Measurements from ENCODE around the gene ERF. TPM values are rescaled to one million over a fixed set of nuclear protein-coding genes. Genes with fewer than 3 reads are reported as not detected.

The ERF gene
- total RNA-seq, 1 donor from 2014 or later: 32.7 TPM

DNA sequence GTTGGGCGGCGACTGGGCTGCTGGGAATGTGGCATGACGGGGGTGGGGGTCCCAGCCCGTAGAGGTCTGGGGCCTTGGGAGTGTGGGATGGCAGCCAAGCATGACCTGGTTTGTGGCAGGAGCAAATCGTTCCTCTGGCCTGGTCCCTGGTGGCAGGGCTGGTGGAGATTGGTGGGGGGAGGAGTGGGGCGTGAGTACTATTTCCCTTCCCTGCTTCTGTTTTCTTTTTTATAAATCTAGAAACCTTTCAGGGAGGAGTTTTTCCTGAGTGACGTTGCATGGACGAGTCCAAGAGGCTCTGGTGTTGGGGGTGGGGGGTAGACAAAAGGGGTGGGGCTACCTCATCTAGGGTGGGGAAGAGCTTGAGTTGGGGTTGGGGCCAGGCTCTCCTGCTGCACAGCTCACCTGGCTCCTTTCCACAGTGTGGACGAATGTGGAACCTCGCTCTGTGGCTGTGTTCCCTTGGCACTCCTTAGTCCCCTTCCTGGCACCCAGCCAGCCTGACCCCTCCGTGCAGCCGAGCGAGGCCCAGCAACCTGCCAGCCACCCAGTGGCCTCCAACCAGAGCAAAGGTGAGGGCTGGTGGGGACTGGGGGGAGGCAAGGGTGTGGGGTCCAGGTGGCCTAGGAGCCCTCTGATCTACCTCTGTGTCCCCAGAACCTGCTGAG, 31.6 kb upstream of the ERF start:
- DNase-seq: peak; percentile 72

DNA sequence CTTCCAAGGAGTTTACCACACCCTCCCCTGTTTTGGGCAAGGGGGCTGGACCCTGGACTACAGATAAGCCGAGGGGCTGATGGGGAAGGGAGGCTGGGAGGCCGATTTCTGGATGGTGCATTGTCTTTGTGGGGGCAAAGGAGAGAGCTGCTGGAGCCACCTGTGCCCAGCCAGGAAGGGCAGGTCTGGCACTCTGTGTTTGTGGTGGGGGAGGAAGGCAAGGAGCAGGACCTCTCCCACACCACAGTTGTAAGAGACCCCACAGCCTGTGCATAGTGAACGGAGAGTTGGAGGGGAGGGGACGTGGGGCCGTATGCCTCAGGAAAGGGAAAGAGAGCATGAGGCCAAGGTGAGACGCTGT, 31.0 kb upstream of the ERF start:
- no peak for DNase-seq

DNA sequence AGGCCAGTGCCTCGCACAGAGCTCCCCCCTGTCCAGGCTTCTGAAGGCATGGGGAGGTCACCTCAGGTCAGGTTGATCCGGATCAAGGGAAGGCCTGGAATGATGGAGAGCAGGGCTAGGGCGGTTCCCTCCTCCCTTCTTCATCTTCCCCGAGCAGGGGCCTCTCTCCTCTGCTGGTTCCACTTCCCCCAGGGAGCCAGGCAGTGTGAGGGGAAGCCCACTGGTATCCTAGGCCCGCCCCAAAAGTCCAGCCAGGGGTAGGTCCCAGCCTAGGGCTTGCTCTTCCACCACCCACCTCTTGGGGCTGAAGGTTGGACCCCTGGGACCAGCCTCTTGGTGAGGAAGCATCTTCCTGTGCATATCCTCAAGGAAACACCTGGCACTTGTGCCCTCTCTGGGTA, 30.6 kb upstream of the ERF start:
- DNase-seq: peak; percentile 62

DNA sequence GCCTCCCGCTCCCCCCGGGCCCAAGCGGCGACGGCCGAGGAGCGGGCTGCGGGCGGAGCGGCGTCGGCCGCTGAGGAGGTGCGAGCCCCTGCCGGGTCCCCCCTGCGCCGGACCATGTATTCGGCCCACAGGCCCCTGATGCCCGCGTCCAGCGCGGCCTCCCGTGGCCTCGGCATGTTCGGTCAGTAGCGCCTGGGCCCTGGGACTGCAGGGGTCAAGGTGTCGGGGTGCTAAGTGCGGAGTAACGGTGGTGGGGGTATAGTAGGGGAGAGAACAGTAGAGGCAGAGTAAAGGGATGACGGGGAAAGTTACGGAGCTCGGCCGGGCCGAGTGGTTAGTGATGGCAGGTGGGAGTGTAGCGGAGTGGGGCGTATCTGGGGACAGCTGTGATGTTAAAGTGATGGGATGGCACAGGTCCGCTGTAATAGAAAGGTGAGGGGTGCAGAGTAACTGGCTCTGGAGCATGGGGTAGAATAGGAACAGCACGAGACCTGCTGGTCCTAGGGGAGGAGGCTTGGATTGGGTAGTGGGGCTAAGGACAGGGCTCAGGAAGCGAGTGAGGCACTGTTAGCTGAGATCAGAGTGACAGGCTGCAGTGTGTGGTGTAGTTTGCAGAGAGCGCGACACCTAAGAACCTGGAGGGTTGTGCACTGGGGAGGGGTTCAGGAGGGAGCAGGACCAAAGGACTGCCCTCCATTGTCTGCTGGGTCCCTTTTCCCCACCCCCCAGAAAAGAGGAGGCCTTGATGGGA, 29.8 kb upstream of the ERF start:
- peak; percentile 30 for DNase-seq

DNA sequence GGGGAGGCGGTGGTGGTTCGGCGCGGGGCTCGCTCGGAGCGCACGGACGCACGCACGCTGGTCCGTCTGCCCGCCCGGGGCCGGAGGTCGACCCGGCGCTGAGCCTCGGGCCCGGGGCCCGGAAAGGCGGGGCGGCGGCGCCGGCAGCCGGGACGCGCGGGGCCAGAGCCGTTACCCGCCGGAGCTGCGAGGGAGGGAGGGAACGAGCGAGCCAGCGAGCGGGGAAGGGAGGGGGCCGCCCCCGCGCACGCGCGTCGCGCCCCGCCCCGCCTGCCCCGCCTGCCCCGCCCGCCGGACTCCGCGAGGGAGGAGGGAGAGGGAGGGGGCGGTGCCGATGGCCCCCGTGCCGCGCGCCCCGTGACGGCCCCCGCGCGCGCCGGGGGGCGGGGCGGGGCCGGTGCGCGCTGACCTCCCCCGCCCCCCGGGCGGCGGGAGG, 29.2 kb upstream of the ERF start:
- peak; percentile 78 for DNase-seq

DNA sequence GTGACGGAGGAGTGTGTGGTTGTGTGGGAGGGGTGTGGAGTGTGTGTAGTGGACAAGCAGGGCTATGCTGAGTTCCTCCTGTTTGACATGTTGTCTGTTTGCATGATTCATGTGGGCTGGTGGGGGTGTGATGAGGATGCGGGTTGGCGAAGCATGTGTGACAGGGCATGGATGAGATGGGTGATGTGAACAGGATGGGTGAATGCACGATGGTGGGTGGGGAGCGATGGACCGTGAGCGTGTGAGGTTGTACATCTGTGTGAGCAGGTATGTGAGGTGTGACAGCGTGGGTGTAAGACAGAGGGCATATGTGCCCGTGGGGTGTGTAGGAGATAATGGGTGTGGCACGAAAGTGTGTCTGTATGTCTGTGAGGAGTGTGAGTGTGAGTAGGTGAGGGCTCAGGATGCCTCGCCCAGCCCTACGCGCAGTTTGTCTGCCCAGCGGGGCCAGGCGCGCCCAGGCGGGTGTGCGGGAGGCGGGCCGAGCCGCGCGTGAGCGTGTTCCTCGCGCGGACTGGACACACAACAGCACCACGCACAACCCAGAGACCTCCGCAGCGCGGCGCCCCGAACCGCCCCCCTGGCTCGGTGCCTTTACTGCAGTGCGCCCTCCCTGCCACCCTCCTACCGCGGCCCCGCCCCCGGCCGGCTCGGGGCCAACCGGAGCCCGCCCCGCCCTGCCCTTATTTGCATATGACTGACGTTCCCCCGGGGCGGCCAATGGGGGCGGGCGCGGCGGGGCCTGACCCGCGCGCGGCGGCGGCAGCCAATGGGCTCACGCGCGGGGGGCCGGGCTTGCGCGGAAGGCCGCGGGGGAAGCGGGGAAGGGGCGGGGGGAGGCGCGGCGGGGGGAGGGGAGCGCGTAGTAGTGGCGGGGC, 28.5 kb upstream of the ERF start:
- peak; percentile 95 for DNase-seq

DNA sequence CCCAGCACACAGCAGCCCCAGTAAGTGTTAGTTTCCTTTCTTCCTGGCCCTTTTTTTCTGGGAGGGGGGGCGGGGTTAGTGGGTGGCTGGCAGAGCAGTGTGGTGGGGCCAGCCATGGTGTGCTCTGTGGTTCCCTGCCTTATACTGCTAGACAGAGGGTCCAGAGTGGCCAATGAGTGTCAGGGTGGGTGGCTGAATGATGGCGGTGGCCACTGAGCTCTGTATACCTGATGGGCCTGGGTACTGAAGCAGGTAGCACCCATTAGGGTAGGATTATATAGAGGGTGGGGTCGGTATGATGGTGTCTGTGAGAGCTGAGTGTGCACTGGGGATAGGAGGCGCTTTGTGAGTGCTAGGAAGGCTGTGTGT, 27.9 kb upstream of the ERF start:
- DNase-seq: no peak

DNA sequence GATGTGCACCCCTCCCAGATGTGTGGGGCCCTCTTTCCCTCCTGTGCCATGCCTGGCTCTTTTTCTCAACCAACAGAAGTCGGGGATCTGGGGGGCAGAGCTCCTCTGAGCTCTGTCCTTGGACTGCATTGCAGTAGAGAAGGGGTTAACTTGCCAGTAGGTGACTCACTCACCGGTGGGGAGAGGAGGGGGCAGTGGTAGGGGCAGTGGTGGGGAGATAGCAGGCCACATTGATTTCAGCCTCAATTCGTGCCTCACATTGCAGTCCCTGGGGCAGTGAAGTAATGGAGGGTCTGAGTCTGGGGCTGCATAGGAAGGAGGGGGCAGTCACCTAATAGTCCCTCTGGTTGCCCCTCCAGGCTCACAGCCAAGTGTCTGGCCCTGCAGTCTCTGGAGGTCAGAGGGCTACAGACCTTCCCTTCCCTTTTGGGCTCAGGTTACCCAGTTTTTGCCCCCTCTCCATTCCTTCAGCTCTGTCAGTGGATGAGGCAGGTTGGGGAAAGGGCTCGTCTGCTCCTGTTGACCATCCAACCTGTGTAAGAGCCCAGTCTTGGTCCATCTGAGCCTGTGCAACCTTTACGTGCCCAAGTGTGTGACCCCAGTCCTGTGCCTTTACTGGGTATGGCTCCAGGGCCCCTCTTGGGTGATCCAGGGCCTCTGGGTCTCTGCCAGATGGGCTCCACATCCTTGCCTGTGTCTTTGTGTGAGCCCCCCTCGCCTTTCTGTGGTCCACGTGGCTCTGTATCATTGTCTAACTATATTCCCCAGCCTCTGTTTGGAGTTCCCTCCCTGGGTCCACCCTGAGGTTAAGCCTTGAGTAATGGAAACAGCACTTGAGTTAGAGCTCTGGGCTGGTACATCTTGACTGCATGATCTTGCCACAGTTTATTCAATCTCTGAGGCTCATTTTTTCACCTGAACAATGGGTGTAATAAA, 27.2 kb upstream of the ERF start:
- peak; percentile 66 for DNase-seq

DNA sequence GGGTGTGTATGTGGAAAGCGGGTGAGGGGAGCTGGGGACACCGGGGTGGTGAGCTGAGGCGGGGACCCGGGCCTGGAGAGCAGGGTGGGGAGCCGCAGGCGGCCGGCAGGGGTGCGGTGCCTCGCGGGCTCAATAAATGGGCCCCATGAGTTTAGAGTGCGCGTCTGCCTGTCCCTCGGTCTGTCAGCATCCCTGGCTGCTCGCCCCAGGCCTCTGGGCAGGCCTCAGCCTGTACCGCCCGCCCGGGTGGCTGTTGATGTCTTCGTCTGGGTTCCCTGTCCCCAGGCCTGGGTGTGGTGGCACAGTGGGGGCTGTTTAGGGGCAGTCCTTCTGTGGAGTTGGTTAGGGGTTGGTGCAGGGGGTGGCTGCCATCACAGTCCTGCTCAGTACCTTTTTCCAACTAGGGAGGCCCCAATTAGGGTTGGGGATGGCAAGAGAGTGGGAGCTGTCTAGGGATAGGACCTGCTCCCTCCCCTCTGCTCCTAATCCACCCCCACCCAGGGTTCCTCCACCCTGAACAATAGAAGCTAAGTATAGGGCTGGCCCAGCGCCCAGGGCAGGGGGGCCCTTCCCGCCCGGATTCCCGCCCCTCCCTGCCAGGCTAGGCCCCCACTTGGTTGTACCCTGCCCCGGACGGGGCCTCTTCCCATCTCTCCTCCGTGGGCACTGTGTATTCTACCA, 26.4 kb upstream of the ERF start:
- DNase-seq: peak; percentile 75

DNA sequence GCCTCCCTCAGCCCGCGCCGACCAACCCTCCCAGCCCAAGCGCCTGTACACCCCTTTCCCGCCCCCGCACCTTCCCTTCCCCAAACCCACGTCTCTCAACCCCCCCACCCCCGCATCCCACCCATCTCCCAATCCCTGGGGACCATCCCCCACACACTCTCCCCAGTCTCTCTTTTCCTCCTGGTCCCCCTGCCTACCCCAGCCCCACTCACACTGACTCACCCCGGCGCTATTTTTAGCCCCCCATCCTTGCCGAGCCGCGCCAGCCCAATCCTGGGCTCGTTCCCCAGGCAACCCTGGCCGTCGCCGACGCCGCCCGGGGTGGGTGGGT, 25.9 kb upstream of the ERF start:
- no peak for DNase-seq

DNA sequence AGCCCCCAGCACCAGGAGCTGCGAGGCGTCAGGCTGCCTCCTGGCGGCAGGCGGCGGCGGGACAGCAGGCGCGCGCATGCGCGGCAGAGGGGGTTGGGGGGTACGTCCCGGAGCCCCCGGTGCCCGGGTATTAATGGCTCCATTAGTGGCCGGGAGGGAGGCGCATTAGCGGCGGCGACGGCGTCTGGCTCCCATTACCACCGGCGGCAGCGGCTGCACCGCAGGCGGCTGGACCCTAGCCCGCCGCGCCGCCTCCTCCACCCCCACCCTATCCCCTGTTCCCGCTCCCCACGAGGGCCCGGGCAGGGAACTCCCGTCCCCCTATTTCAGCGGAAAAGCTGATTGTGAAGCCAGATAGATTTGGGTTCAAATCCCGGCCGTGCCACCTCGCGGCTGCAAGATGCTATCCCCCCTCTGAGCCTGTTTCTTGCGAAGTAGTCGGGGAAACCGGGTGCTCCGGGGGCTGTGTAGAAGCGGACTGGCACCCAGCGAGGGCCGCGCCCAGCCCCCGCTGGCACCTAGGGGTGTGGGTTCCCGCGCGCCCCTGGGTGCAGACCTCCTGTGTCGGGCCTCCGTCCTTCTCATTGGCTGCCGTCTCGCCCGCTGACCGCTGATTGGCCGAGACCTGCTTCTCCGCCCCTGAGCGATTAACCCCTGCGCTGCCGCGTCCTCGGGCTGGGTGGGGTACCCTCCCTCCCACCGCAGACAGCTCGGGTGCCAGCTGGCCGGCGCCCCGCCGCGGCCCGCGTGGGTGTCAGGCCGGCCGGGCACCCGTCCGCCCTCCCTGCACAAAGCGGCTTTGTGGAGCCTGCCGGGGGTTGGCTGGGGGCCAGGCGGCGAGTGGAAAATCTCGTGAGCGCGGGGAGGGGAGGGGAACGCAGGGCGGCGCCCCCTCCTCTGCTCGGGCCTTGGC, 25.2 kb upstream of the ERF start:
- peak; percentile 91 for DNase-seq

DNA sequence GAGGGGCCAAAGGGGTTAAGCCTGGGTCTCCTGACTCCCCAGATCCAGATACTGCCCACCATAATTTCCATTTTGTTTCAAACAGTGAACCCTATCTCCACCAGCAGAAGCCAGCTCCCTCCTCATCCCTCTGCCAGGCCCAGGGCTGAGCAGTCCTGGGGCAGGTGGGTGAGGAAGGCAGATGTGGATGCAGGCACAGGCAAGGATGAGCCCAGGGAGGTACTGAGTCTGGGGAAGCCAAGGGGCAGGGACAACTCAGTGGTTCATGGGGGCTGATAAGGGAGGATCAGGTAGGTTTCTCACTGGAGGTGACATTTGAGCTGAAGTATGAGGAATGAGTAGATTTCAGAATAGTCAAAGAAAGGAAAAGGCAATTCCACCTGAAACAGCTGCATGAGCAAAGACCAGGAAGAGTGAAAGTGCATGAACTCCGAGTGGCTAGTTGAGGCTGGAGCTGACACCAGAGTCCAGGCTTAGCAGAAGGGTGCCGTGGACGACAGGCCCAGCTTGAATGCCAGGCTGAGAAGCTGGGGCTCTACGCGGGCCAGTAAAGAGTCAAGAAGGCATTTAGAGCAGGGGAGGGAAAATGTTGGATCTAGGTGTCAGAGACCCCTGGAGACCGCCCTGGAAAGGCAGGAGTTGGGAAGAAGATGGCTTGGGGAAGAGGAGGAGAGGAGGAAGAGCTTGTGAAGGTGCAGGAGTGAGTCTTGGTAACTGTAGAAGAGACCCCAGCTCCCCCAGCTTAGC, 24.4 kb upstream of the ERF start:
- no peak for DNase-seq

DNA sequence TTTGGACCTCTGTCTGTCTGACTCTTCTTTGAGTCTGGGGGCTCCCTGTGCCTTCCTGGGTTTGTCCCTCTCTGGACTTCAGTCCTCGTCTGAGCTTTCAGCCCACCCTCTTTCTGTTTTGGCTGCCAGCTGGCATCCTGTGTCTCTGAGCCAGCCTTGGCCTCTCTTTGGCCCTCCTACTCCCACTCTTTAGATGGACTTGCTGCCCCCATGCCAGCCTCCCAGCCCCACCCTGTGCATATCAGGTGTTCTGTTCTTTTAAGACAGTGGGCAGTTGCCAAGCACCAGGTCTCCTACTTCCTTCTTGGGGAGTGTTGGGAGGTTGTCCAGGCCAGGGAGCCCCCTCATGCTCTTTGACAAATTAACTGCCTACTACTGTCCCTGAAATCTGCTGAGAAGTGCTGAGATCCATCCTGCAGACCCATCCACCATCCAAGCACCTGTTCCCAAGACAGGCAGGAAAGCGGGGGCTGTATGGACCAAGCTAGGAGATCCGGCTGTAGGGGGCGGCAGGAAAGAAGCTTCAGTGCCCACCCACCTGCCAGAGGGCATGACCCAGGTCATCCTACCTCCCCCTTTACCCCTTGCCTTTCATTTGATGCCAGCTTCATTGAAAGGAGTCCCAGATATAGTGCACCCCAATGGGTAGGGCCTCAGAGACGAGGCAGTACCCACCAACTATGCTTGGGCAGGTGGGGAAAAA, 23.7 kb upstream of the ERF start:
- DNase-seq: no peak

DNA sequence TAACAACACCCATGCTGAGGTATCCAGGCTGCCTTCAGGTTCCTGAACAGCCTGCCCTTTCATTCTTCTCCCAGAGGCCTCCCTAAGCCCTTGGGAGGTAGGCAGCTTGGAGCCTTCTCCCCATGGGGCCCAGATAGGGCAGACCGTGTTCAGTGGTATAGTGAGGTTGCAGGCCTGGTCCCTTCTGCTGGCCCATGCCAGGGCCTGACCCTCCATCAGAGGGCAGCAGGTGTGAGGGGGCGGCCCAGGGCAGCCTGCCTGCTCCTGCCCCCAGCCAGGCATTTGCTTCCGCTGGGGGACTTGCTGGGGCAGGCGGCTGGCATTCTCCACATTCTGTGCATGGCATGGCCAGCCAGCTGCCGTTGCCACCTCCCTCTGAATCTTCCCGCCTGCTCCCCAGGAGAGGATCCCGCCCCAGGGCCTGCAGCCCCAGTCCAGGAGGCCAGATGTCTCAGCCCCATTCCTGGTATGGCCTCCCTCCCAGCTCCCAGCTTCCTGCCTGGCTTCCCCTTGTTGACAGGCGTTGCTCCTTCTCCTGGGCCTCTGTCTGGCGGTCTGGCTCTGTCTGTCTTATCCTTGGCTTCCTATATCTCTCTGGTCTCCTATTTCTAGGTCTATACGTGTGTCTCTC, 23.0 kb upstream of the ERF start:
- DNase-seq: peak; percentile 69

DNA sequence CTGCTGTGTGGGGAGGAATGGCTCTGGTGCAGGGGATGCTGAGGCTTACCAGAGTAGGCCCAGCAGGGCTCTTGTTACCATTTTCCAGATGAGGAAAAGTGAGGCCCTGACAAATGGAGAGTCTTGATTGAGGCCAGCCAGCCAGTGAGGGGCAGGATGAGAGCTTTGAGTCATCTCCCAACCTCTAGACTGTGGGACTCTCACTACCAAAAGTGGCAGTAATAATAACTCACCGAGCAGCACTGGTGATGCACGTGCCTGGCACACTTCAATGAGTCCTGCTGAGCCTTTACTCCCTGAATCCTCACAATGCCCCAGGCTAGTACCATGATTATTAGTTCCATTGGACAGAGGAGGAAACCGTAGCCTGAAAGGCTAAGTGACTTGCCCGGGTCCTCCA, 21.9 kb upstream of the ERF start:
- no peak for DNase-seq

DNA sequence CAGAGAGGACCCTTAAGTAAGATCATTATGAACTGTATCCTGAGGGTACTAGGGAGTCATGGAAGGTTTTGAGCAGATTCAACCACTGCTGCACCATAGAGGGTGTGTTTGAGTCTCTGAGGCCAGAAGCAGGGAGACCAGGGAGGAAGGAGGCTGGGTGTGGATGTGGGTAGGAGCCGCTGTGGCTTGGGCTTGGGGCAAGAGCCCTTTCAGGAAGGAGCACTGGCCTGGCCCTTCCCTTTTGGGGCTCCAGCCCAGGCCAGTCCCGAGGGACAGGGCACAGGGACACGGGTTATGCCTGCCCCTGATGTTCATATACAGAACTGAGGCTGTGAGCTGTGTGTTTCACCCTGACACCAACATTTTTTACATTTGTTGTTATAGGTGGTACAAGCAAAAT, 21.4 kb upstream of the ERF start:
- no peak for DNase-seq

DNA sequence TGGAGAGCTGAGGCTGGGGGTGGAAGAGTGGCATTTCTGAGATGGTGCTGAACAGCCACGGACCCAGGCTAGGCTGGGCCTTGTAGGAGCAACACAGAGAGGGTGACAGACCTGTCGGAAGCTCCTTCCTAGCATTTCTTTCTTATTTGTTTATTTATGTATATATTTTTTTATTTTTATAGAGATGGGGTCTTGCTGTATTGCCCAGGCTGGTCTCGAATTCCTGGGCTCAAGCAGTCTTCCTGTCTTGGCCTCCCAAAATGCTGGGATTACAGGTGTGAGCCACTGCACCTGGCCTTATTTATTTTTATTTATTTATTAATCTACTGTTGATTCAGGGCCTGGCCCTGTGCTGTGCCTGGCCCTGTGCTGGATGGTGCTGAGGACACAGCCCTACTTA, 20.6 kb upstream of the ERF start:
- no peak for DNase-seq

DNA sequence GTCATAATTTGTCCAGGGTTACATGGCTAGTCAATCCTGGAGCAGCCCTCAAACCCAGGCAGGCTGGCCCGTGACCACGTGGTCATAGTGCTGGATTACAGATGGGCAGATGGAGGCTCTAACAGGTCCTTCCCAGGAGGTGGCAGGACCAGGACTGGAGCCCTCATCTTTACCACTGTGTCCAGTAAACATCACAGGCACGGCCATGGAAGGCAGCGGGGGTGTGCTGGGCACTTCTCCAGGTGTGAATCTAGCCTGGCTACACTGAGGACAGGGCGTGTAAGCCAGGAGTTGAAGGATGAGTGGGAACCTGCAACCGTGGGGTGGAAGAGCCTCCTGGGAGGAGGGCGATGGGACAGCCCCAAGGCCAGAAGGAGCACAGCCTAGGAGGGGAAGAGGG, 20.2 kb upstream of the ERF start:
- DNase-seq: no peak

DNA sequence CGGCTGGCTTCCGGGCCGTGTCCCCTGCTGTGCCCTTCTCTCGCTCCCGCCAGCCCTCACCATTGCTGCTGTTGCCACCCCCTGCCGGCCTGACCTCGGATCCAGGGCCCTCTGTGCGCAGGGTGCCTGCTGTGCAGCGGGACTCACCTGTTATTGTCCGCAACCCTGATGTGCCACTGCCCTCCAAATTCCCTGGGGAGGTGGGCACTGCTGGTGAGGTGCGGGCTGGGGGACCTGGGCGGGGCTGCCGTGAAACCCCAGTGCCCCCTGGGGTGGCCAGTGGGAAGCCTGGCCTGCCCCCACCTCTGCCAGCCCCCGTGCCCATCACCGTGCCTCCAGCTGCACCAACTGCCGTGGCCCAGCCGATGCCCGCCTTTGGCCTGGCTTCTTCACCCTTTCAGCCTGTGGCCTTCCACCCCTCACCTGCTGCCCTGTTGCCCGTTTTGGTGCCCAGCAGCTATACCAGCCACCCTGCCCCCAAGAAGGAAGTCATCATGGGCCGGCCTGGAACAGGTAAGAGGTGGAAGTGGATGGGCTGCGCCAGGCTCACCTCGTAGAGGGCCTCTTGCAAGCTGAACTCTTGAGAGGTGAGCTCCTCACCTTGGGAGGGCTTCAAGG, 19.2 kb upstream of the ERF start:
- no peak for DNase-seq
